ENCODE data around the gene TBX18.

The TBX18 gene

GRCh38 chr6:84772428-84773132 is 8.2 kb upstream of the TBX18 start:
- DNase-seq: no peak

- DNase-seq: no peak
Measured at GRCh38 chr6:84771756-84772356, 7.5 kb upstream of the TBX18 start.

- no peak for DNase-seq
Measured at GRCh38 chr6:84771125-84771755, 6.8 kb upstream of the TBX18 start.

GRCh38 chr6:84770521-84770920 is 6.1 kb upstream of the TBX18 start:
- DNase-seq: no peak

GRCh38 chr6:84769306-84769705 is 4.9 kb upstream of the TBX18 start:
- no peak for DNase-seq

GRCh38 chr6:84768442-84769174 is 4.2 kb upstream of the TBX18 start:
- no peak for DNase-seq

GRCh38 chr6:84767526-84768201 is 3.3 kb upstream of the TBX18 start:
- no peak for DNase-seq

- DNase-seq: no peak
Measured at GRCh38 chr6:84766799-84767525, 2.6 kb upstream of the TBX18 start.

GRCh38 chr6:84766118-84766798 is 1.9 kb upstream of the TBX18 start:
- no peak for DNase-seq

GRCh38 chr6:84763886-84764331 is 489 bp downstream of the TBX18 start:
- DNase-seq: no peak

GRCh38 chr6:84763003-84763885 is 1.2 kb downstream of the TBX18 start:
- peak; percentile 35 for DNase-seq

- DNase-seq: no peak
Measured at GRCh38 chr6:84762220-84763002, 2.0 kb downstream of the TBX18 start.

- no peak for DNase-seq
Measured at GRCh38 chr6:84758486-84758885, 5.9 kb downstream of the TBX18 start.

- DNase-seq: no peak
Measured at GRCh38 chr6:84756877-84757276, 7.5 kb downstream of the TBX18 start.

GRCh38 chr6:84756466-84756865 is 7.9 kb downstream of the TBX18 start:
- no peak for DNase-seq

GRCh38 chr6:84753173-84753572 is 11.2 kb downstream of the TBX18 start:
- no peak for DNase-seq

GRCh38 chr6:84752118-84752850 is 12.1 kb downstream of the TBX18 start:
- no peak for DNase-seq

GRCh38 chr6:84749181-84749580 is 15.2 kb downstream of the TBX18 start:
- DNase-seq: no peak

- no peak for DNase-seq
Measured at GRCh38 chr6:84748376-84748775, 16.0 kb downstream of the TBX18 start.

Measured in amniotic stem cell (primary cell).